NCI-H2081 (cell line): ENCODE results near the gene GJB2.

ENCODE experiments used
- DNase-seq, 2 experiments: peaks; one replicate each; lab custom pipeline; 2025; lab: John Stamatoyannopoulos, UW

Gene GJB2

DNA sequence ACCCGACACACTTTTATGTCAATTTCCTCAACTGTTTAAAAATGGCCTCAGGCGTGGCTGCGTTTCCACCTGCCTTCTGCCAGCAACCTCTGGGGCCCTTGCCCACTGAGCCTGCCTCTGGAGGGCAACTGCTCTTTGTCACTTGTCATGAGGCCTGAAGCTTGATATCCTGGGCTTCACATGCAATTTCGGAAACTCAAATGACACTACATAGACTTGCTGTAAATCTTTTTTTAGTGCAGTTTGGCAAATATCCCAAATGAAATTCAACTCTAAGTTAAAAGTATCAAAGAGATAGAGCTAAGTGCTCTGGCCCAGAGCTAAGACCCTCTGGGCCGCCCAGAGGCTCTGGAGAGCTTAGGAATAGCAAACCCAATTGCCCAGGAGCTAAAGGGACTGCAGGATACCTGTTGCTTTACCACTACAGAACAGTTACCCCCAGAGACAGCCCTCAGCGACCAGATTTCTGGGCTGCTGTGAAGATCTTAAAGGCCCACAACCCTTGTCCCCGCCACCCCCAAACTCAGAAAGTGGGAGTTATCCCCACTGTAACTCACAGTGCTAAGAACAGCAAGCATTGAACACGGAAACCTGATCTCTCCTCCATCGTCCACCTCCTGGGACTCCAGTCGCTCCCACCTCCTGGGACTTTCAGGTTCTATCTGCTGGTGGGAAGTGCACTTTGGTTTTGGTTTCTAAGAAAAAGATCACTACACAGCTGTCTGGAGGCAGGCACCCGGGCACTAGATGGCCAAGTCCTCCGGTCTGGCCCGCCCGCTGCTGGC lies 51.3 kb downstream of the GJB2 start:
- DNase-seq: peak in 1 of 2 experiments; percentile 25

DNA sequence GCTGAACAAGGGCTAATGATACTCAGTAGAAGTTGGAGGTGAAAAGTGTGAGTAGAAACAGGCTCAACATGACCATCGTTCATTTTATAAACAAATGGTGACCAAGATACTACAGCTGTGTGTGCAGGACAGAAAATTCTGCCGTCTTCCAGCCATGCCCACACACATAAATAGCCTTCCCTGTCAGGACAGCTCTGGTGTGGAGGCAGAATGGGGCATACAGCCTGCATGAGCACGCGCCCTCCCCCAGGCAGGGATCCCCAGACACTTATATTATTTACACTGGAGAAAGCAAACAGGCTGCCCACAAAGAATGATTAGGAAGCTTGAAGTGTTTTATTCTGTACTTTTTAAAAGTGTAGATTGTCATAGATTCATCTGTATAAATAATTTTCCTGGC lies 52.3 kb downstream of the GJB2 start:
- no peak for DNase-seq

DNA sequence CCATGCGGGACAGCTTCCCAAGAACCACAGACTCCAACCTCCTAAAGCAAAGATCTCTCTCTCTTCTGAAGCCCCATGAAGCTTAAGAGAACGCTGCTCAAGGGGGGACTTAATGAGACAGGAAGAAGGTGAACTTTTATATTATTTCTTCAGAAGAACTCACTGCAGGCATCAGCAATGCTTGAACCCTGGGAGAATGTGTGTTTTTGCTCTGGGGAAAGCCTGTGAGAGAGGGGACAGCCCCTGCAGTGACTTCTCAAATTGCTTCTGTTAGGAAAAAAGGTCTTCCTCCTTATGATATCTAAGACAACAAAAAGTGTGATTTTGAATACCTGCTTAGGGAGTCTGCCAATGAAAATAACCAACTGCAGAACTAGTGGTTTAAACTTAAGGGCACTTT lies 54.9 kb downstream of the GJB2 start:
- DNase-seq: no peak
